Calu3 (cell line): ENCODE data around the gene NSD1. TPM values are rescaled to one million over a fixed set of nuclear protein-coding genes. Genes with fewer than 3 reads are reported as not detected.

ENCODE experiments used
- Bru-seq: library from RNA; stranded (reverse); fragments of 400-500 nt; gene quantifications from one replicate; lab custom pipeline; 2021; lab: Mats Ljungman, UMichigan
- BruChase-seq, 2 experiments: library from RNA; stranded (reverse); fragments of 400-500 nt; gene quantifications; one replicate each; lab custom pipeline; 2021; lab: Mats Ljungman, UMichigan
- BruUV-seq: library from RNA; stranded (reverse); fragments of 400-500 nt; replicated peaks from 2 replicates; lab custom pipeline; 2021; lab: Mats Ljungman, UMichigan
- CTCF ChIA-PET: fragments of 300-600 bp; sonication (Branson Sonifier 250); formaldehyde crosslinking; loops from one replicate; lab custom pipeline; 2022; ENCODE audit warnings: antibody characterized with exemption; lab: Charles Lee
- DNase-seq: peaks from one replicate; pipeline ENCODE4 v3.0.0; 2022
- H3K27ac Mint-ChIP-seq: one replicate; pipeline ENCODE4 v1.8.0; 2022; ENCODE audit warnings: mixed read lengths; ENCODE audit not compliant: unreplicated experiment
- H3K27me3 Mint-ChIP-seq: one replicate; pipeline ENCODE4 v1.8.0; 2022; ENCODE audit warnings: mixed read lengths; ENCODE audit not compliant: unreplicated experiment
- H3K36me3 Mint-ChIP-seq: one replicate; pipeline ENCODE4 v1.8.0; 2022; ENCODE audit warnings: mild to moderate bottlenecking, moderate library complexity, mixed read lengths; ENCODE audit not compliant: insufficient read depth, unreplicated experiment
- H3K4me1 Mint-ChIP-seq: one replicate; pipeline ENCODE4 v1.8.0; 2022; ENCODE audit warnings: mild to moderate bottlenecking, low read depth, mixed read lengths; ENCODE audit not compliant: unreplicated experiment
- H3K4me3 Mint-ChIP-seq: one replicate; pipeline ENCODE4 v1.8.0; 2022; ENCODE audit warnings: mild to moderate bottlenecking, low read depth, moderate library complexity, mixed read lengths; ENCODE audit not compliant: unreplicated experiment
- H3K9me3 Mint-ChIP-seq: one replicate; pipeline ENCODE4 v1.8.0; 2022; ENCODE audit warnings: low read depth, mixed read lengths; ENCODE audit not compliant: unreplicated experiment
- CTCF ChIP-seq: fragments of 200-600 bp; IDR thresholded peaks from one replicate; pipeline ENCODE4 v1.8.0; 2022; ENCODE audit warnings: antibody characterized with exemption; ENCODE audit not compliant: unreplicated experiment
- intact Hi-C: fragments of 100-400 bp; cut with micrococcal nuclease; formaldehyde crosslinking; loops from one replicate; pipeline ENCODE4 v1.10.0; 2022; ENCODE audit not compliant: unreplicated experiment
- long read RNA-seq: library from polyadenylated mRNA; stranded (forward); transcript quantifications from one replicate; pipeline ENCODE4 v2.0.0, GENCODE V29; 2022
- total RNA-seq: library from RNA; stranded (reverse); gene quantifications from 2 replicates; pipeline ENCODE4 v1.2.3, GENCODE V29; 2022

NSD1 gene
- 61.4 and 65.3 TPM in 2 replicates for total RNA-seq
- percentile 83 among the genes with signal in this experiment for Bru-seq, nascent RNA
- percentile 81 among the genes with signal in this experiment for BruChase-seq, experiment 1, labeled RNA remaining after a 6-hour chase
- BruChase-seq, experiment 2, labeled RNA remaining after a 2-hour chase, result percentile 85 among the genes with signal in this experiment
- long read RNA-seq, partial matches to known transcripts, result 19 of 24 reads
- long read RNA-seq, other reads (novel, unspliced or antisense), result 3 of 24 reads

GRCh38 chr5:177133096-177133852 is at the start of gene NSD1:
Gene NSD1, plus strand, starts transcription at chr5:177133773. Its CDS starts 1,331 bp downstream, at chr5:177135104.
- peak within 1 kb of the TSS; percentile 63 for H3K27ac Mint-ChIP-seq
- no peak for TF ChIP-seq CTCF
- intact Hi-C loops, result no loop called here
- H3K36me3 Mint-ChIP-seq, result peaks cover 42% of the 10 kb centered on the region
- no peaks in the 10 kb centered on the region for H3K9me3 Mint-ChIP-seq
- H3K27me3 Mint-ChIP-seq, result no peaks in the 10 kb centered on the region
- BruUV-seq, result no TSS peak
- CTCF ChIA-PET, result no interaction called here
- H3K4me1 Mint-ChIP-seq, result peaks cover 20% of the 10 kb centered on the region
- peak within 1 kb of the TSS; percentile 91 for H3K4me3 Mint-ChIP-seq
- DNase-seq, result peak; percentile 85

GRCh38 chr5:177084175-177084574 is 49.4 kb upstream of the NSD1 start:
- CTCF ChIA-PET, result interaction anchor here (0.6 to 1.0 kb wide), 2 partner anchors 13 to 357 kb away, joined by 3 read pairs; no protein-coding TSS in a partner anchor
- no peak overlapping the region for H3K27ac Mint-ChIP-seq
- DNase-seq, result no peak
- TF ChIP-seq CTCF, result no peak
- H3K36me3 Mint-ChIP-seq, result peaks cover 34% of the 10 kb centered on the region
- H3K27me3 Mint-ChIP-seq, result no peaks in the 10 kb centered on the region
- no peaks in the 10 kb centered on the region for H3K9me3 Mint-ChIP-seq
- H3K4me3 Mint-ChIP-seq, result no peak overlapping the region
- no TSS peak for BruUV-seq
- intact Hi-C loops, result no loop called here
- peaks cover 30% of the 10 kb centered on the region for H3K4me1 Mint-ChIP-seq

- peak overlapping the region; percentile 96 for H3K4me3 Mint-ChIP-seq
- TSS peak; percentile 41 for BruUV-seq
- CTCF ChIA-PET, result interaction anchor here (0.6 to 3.4 kb wide), 15 partner anchors 8 to 426 kb away, joined by 3 to 73 read pairs (median 4); partner anchors contain the start of gene PDLIM7
- TF ChIP-seq CTCF, result no peak
- H3K27ac Mint-ChIP-seq, result peak overlapping the region; percentile 83
- no peaks in the 10 kb centered on the region for H3K9me3 Mint-ChIP-seq
- H3K4me1 Mint-ChIP-seq, result peaks cover 42% of the 10 kb centered on the region
- DNase-seq, result no peak
- intact Hi-C loops, result no loop called here
- H3K27me3 Mint-ChIP-seq, result no peaks in the 10 kb centered on the region
- peaks cover 41% of the 10 kb centered on the region for H3K36me3 Mint-ChIP-seq
Observed at GRCh38 chr5:177085985-177086653, 47.5 kb upstream of the NSD1 start.
